ENCODE measurements around the gene GOLGA7B. TPM values are rescaled to one million over a fixed set of nuclear protein-coding genes. Genes with fewer than 3 reads are reported as not detected.

GOLGA7B gene
- total and polyA plus RNA-seq, 7 donors = 0.19 to 4.1 (median 0.77) TPM

- intact Hi-C loops (cut with DNase I) = no loop called here
- 54 to 64% (median 57%) methylated on average over 3 of the region's 3 CpGs for WGBS, 3 donors
- Histone ChIP-seq H3K4me1 (no peaks in the 10 kb centered on the region), H3K27me3 (ENCODE audit: insufficient read depth in 3 of 3, low read length in 2 of 3) (peaks cover 0 to 10% (median 0%) of the 10 kb centered on the region in 3 donors), H3K27ac (no peak overlapping the region), H3K4me3 (no peak overlapping the region), H3K36me3 (ENCODE audit: insufficient read depth in 1 of 2, low read depth in 1 of 2) (no peaks in the 10 kb centered on the region), H3K9me3 (no peaks in the 10 kb centered on the region)
- no peak for DNase-seq
- no peak for ATAC-seq
- TF ChIP-seq CTCF (IDR thresholded peaks at IDR 0.05) = no peak
These were observed 44.4 kb downstream of the GOLGA7B start for GRCh38 chr10:97894092-97894491.

- Histone ChIP-seq H3K36me3 (ENCODE audit: insufficient read depth in 1 of 2, low read depth in 1 of 2) (no peaks in the 10 kb centered on the region), H3K4me3 (no peak overlapping the region), H3K27me3 (ENCODE audit: insufficient read depth in 3 of 3, low read length in 2 of 3) (peaks cover 0 to 10% (median 0%) of the 10 kb centered on the region in 3 donors), H3K9me3 (no peaks in the 10 kb centered on the region), H3K27ac (no peak overlapping the region), H3K4me1 (no peaks in the 10 kb centered on the region)
- ATAC-seq = no peak
- 84 to 85% (median 85%) methylated on average over 13 of the region's 13 CpGs for WGBS, 3 donors
- TF ChIP-seq CTCF (IDR thresholded peaks at IDR 0.05) = no peak
- intact Hi-C loops (cut with DNase I) = no loop called here
- DNase-seq = no peak
These were observed 45.4 kb downstream of the GOLGA7B start for GRCh38 chr10:97895084-97895483.

GRCh38 chr10:97895915-97896314 is 46.3 kb downstream of the GOLGA7B start:
- no peak for TF ChIP-seq CTCF (IDR thresholded peaks at IDR 0.05)
- intact Hi-C loops (cut with DNase I) = no loop called here
- Histone ChIP-seq H3K4me3 (no peak overlapping the region), H3K9me3 (no peaks in the 10 kb centered on the region), H3K27me3 (ENCODE audit: insufficient read depth in 3 of 3, low read length in 2 of 3) (peaks cover 0 to 10% (median 0%) of the 10 kb centered on the region in 3 donors), H3K27ac (no peak overlapping the region), H3K36me3 (ENCODE audit: insufficient read depth in 1 of 2, low read depth in 1 of 2) (no peaks in the 10 kb centered on the region), H3K4me1 (no peaks in the 10 kb centered on the region)
- ATAC-seq (no peak), DNase-seq (no peak)
- 51 to 67% (median 58%) methylated on average over 9 of the region's 9 CpGs for WGBS, 3 donors

- peaks cover 0 to 10% (median 0%) of the 10 kb centered on the region in 3 donors for H3K27me3 ChIP-seq (ENCODE audit: insufficient read depth in 3 of 3, low read length in 2 of 3)
- 90 to 94% (median 93%) methylated on average over 13 of the region's 13 CpGs for WGBS, 3 donors
- TF ChIP-seq CTCF (IDR thresholded peaks at IDR 0.05) = no peak
- H3K4me3 ChIP-seq = no peak overlapping the region
- ATAC-seq (no peak), DNase-seq (no peak)
- no peaks in the 10 kb centered on the region for H3K36me3 ChIP-seq (ENCODE audit: insufficient read depth in 1 of 2, low read depth in 1 of 2)
- intact Hi-C loops (cut with DNase I) = no loop called here
- no peaks in the 10 kb centered on the region for H3K4me1 ChIP-seq
- H3K9me3 ChIP-seq = no peaks in the 10 kb centered on the region
- H3K27ac ChIP-seq = no peak overlapping the region
These were observed 47.2 kb downstream of the GOLGA7B start for GRCh38 chr10:97896756-97897358.

- TF ChIP-seq CTCF (IDR thresholded peaks at IDR 0.05) = no peak
- DNase-seq = no peak
These were observed 48.8 kb downstream of the GOLGA7B start for GRCh38 chr10:97898429-97898828.

More at GRCh38 chr10:97898429-97898828, 48.8 kb downstream of the GOLGA7B start:
- WGBS, 3 donors = 20 to 23% (median 20%) methylated on average over 4 of the region's 4 CpGs
- Histone ChIP-seq H3K36me3 (ENCODE audit: insufficient read depth in 1 of 2, low read depth in 1 of 2) (no peaks in the 10 kb centered on the region), H3K9me3 (no peaks in the 10 kb centered on the region), H3K4me1 (no peaks in the 10 kb centered on the region), H3K27me3 (ENCODE audit: insufficient read depth in 3 of 3, low read length in 2 of 3) (peaks cover 0 to 7% (median 0%) of the 10 kb centered on the region in 3 donors), H3K27ac (no peak overlapping the region), H3K4me3 (no peak overlapping the region)
- intact Hi-C loops (cut with DNase I) = no loop called here
- no peak for ATAC-seq

All from psoas muscle (tissue), 8 donors.